GM10266 (cell line): ENCODE data around the gene NPPA.

Source experiments
- DNase-seq: peaks from one replicate; pipeline ENCODE4 v3.0.0; 2012; ENCODE audit errors: extremely low spot score
- CTCF ChIP-seq: IDR thresholded peaks from 2 replicates; pipeline ENCODE4 v1.5.1; 2012; ENCODE audit warnings: mild to moderate bottlenecking, low read depth; ENCODE audit not compliant: control insufficient read depth, insufficient read depth; ENCODE audit errors: missing control alignments

NPPA gene

GRCh38 chr1:11860083-11860482 lies 12.5 kb upstream of the NPPA start:
- DNase-seq, result no peak
- no peak for TF ChIP-seq CTCF

- peak; percentile 33 for TF ChIP-seq CTCF
- DNase-seq, result peak; percentile 82
Measured at GRCh38 chr1:11858968-11859871, 11.6 kb upstream of the NPPA start.

GRCh38 chr1:11858613-11858967 lies 11.0 kb upstream of the NPPA start, which contains the start of gene NPPB:
TSS of gene NPPB (minus strand) at chr1:11858945. CDS start at chr1:11858833, 112 bp downstream.
- no peak for DNase-seq
- no peak for TF ChIP-seq CTCF

GRCh38 chr1:11858158-11858557 lies 10.6 kb upstream of the NPPA start:
- no peak for DNase-seq
- no peak for TF ChIP-seq CTCF

GRCh38 chr1:11857164-11857851 lies 9.7 kb upstream of the NPPA start:
- TF ChIP-seq CTCF, result no peak
- no peak for DNase-seq

- TF ChIP-seq CTCF, result no peak
- no peak for DNase-seq
Measured at GRCh38 chr1:11856698-11857097, 9.1 kb upstream of the NPPA start.

- no peak for DNase-seq
Measured at GRCh38 chr1:11855430-11855829, 7.8 kb upstream of the NPPA start.

More at GRCh38 chr1:11855430-11855829, 7.8 kb upstream of the NPPA start:
- TF ChIP-seq CTCF, result no peak
